B cell (primary cell): Measurements from ENCODE around the gene RFX4. TPM values are rescaled to one million over a fixed set of nuclear protein-coding genes. Genes with fewer than 3 reads are reported as not detected.

Experiments
- ATAC-seq: fragments of 200-7000 bp; cut with Tn5 transposase; one replicate; pipeline ENCODE4 v1.10.0; 2021; ENCODE audit warnings: low read depth, mild to moderate bottlenecking, moderate number of reproducible peaks, moderate library complexity
- CTCF ChIA-PET: fragments of 350-600 bp; sonication (Branson Sonifier 250); formaldehyde crosslinking; loops from one replicate; lab custom pipeline; 2021; ENCODE audit warnings: antibody characterized with exemption, inconsistent platforms; lab: Charles Lee
- POLR2A ChIA-PET: fragments of 350-600 bp; sonication (Branson Sonifier 250); formaldehyde crosslinking; loops from one replicate; lab custom pipeline; 2021; ENCODE audit warnings: antibody characterized with exemption; lab: Charles Lee
- DNase-seq: peaks from one replicate; pipeline ENCODE4 v3.0.0; 2013
- H2AFZ ChIP-seq: 2 replicates; pipeline ENCODE4 v1.6.1; 2012; ENCODE audit warnings: mild to moderate bottlenecking, low read depth, low read length; ENCODE audit not compliant: insufficient read depth, poor library complexity, severe bottlenecking
- H3K27ac ChIP-seq, 2 donors: 1 replicate in 1 of 2; 2 replicates in 1 of 2; pipeline ENCODE4 v1.5.1; 2012 to 2013; ENCODE audit warnings: low read length in 2 of 2, mild to moderate bottlenecking in 2 of 2, moderate library complexity in 1 of 2
- H3K27me3 ChIP-seq, 4 experiments: fragments of 200-600 bp in 1 of 4; sonication (generic) in 1 of 4; replicated peaks in 1 of 4; 1 replicate in 2 of 4; 2 replicates in 2 of 4; pipeline versions ENCODE4 v1.6.1 to v1.7.0; 2013 to 2016; ENCODE audit warnings: low read length in 3 of 4, mild to moderate bottlenecking in 2 of 4, mixed read lengths in 1 of 4, moderate library complexity in 1 of 4; ENCODE audit not compliant: insufficient read depth in 4 of 4, control insufficient read depth in 3 of 4; ENCODE audit errors: control extremely low read depth in 1 of 4
- H3K36me3 ChIP-seq, 2 experiments: replicated peaks in 1 of 2; 1 replicate in 1 of 2; 2 replicates in 1 of 2; pipeline versions ENCODE4 v1.6.1 to v1.7.1; 2013; ENCODE audit warnings: low read length in 1 of 2; ENCODE audit not compliant: insufficient read depth in 2 of 2, control insufficient read depth in 1 of 2; ENCODE audit errors: control extremely low read depth in 1 of 2, extremely low read depth in 1 of 2
- H3K4me1 ChIP-seq, 2 donors: fragments of 200-600 bp in 1 of 2; sonication (generic) in 1 of 2; 1 replicate in 1 of 2; 2 replicates in 1 of 2; pipeline versions ENCODE4 v1.5.1 to v1.6.1; 2013 to 2017; ENCODE audit warnings: low read length in 2 of 2; ENCODE audit not compliant: control insufficient read depth in 2 of 2, insufficient read depth in 2 of 2
- H3K4me2 ChIP-seq: replicated peaks from 2 replicates; pipeline ENCODE3; 2012; ENCODE audit warnings: mild to moderate bottlenecking, low read depth, low read length; ENCODE audit not compliant: poor library complexity, severe bottlenecking
- H3K4me3 ChIP-seq, 5 experiments: fragments of 200-600 bp in 1 of 5; sonication (generic) in 1 of 5; 1 replicate in 3 of 5; 2 replicates in 2 of 5; pipeline versions ENCODE4 v1.5.1 to v1.7.0; 2011 to 2016; ENCODE audit warnings: low read length in 4 of 5, mild to moderate bottlenecking in 4 of 5, low read depth in 2 of 5, control low read depth in 1 of 5, moderate library complexity in 1 of 5; ENCODE audit not compliant: insufficient read depth in 1 of 5; ENCODE audit errors: control extremely low read depth in 1 of 5, extremely low read depth in 1 of 5
- H3K79me2 ChIP-seq: fragments of 200-600 bp; sonication (generic); one replicate; pipeline ENCODE4 v1.6.0; 2016; ENCODE audit warnings: low read length; ENCODE audit not compliant: control insufficient read depth, insufficient read depth
- H3K9ac ChIP-seq: fragments of 200-600 bp; sonication (generic); 2 replicates; pipeline ENCODE4 v1.6.1; 2017; ENCODE audit warnings: mild to moderate bottlenecking, low read length, moderate library complexity
- H3K9me3 ChIP-seq, 3 donors: one replicate each; pipeline versions ENCODE4 v1.6.1 to v1.7.1; 2013; ENCODE audit warnings: low read length in 2 of 3; ENCODE audit not compliant: control insufficient read depth in 2 of 3, insufficient read depth in 1 of 3; ENCODE audit errors: control extremely low read depth in 1 of 3
- H4K20me1 ChIP-seq: 2 replicates; pipeline ENCODE4 v1.6.0; 2012; ENCODE audit warnings: mild to moderate bottlenecking, low read length; ENCODE audit not compliant: insufficient read depth, control insufficient read depth, poor library complexity, severe bottlenecking
- H3K27ac Mint-ChIP-seq: one replicate; pipeline ENCODE4 v1.8.0; 2021; ENCODE audit warnings: mixed read lengths
- H3K27me3 Mint-ChIP-seq: one replicate; pipeline ENCODE4 v1.8.0; 2021; ENCODE audit warnings: mixed read lengths
- H3K4me1 Mint-ChIP-seq: one replicate; pipeline ENCODE4 v1.8.0; 2021; ENCODE audit warnings: mixed read lengths
- H3K4me3 Mint-ChIP-seq: one replicate; pipeline ENCODE4 v1.8.0; 2021; ENCODE audit warnings: mixed read lengths
- H3K9me3 Mint-ChIP-seq: one replicate; pipeline ENCODE4 v1.8.0; 2022; ENCODE audit warnings: mixed read lengths; ENCODE audit not compliant: insufficient read depth
- CTCF ChIP-seq: fragments of 200-600 bp; IDR thresholded peaks from one replicate; pipeline ENCODE4 v1.8.0; 2022; ENCODE audit warnings: antibody characterized with exemption, mild to moderate bottlenecking
- EZH2 ChIP-seq: IDR thresholded peaks from 2 replicates; pipeline ENCODE4 v1.6.1; 2012; ENCODE audit warnings: borderline replicate concordance, low read depth, mild to moderate bottlenecking, moderate library complexity, low read length; ENCODE audit not compliant: insufficient read depth, poor library complexity, severe bottlenecking
- WGBS: methylation state at CpG from one replicate; pipeline ENCODE4 v1.1.5; 2013; ENCODE audit warnings: missing lambda C conversion rate; ENCODE audit not compliant: insufficient coverage; 5-methylcytosine and 5-hydroxymethylcytosine counted together
- intact Hi-C: fragments of 100-400 bp; cut with micrococcal nuclease; formaldehyde crosslinking; loops from one replicate; pipeline ENCODE4 v1.10.0; 2022
- polyA plus RNA-seq: library from polyadenylated mRNA; depleted of rRNA; stranded (reverse); fragments of >200 nt; gene quantifications from 2 replicates; pipeline ENCODE4 v1.2.3, GENCODE V29; 2012
- total RNA-seq, 2 donors: library from RNA; stranded (reverse); fragments of 120-200 nt in 1 of 2; gene quantifications; 1 replicate in 1 of 2; 2 replicates in 1 of 2; pipeline versions ENCODE4 v1.2.3 to v1.2.4, GENCODE V29; 2013 to 2022

The RFX4 gene
- total and polyA plus RNA-seq, 2 donors (not counting 1 experiment from before 2014, with no cell fraction given), result not detected

- Histone ChIP-seq H3K36me3 (no peaks in the 10 kb centered on the region), H3K4me3 (no peak overlapping the region), H3K27me3 (peaks cover 0 to 8% (median 1%) of the 10 kb centered on the region in 4 experiments), H4K20me1 (no peaks in the 10 kb centered on the region), H3K4me1 (no peaks in the 10 kb centered on the region), H2AFZ (no peak overlapping the region), H3K9ac (no peak overlapping the region), H3K79me2 (no peaks in the 10 kb centered on the region), H3K27ac (no peak overlapping the region), H3K9me3 (peaks cover 0 to 4% (median 0%) of the 10 kb centered on the region in 3 donors), H3K4me2 (no peak overlapping the region)
- no peak for ATAC-seq
- TF ChIP-seq CTCF (no peak), EZH2 (no peak)
- Mint-ChIP-seq H3K27ac (no peak overlapping the region), H3K4me3 (no peak overlapping the region), H3K4me1 (no peaks in the 10 kb centered on the region), H3K9me3 (no peaks in the 10 kb centered on the region), H3K27me3 (peaks cover 44% of the 10 kb centered on the region)
- intact Hi-C loops, result no loop called here
- CTCF ChIA-PET, result no interaction called here
- POLR2A ChIA-PET, result no interaction called here
- DNase-seq, result no peak
- WGBS, result 92% methylated on average over 6 of the region's 16 CpGs
Observed at GRCh38 chr12:106644335-106645073, 61.7 kb downstream of the RFX4 start.

- 95% methylated on average over 15 of the region's 16 CpGs for WGBS
- H3K4me3 Mint-ChIP-seq, result no peak overlapping the region
Observed at GRCh38 chr12:106645074-106645421, 62.2 kb downstream of the RFX4 start.

More at GRCh38 chr12:106645074-106645421, 62.2 kb downstream of the RFX4 start:
- H4K20me1 ChIP-seq, result no peaks in the 10 kb centered on the region
- no peak for TF ChIP-seq CTCF
- no peak for TF ChIP-seq EZH2
- no peaks in the 10 kb centered on the region for H3K4me1 ChIP-seq
- no peak overlapping the region for H3K27ac ChIP-seq
- no peak overlapping the region for H3K4me2 ChIP-seq
- no peaks in the 10 kb centered on the region for H3K9me3 Mint-ChIP-seq
- H3K36me3 ChIP-seq, result no peaks in the 10 kb centered on the region
- intact Hi-C loops, result no loop called here
- ChIA-PET CTCF (no interaction called here), POLR2A (no interaction called here)
- peaks cover 43% of the 10 kb centered on the region for H3K27me3 Mint-ChIP-seq
- no peaks in the 10 kb centered on the region for H3K79me2 ChIP-seq
- no peaks in the 10 kb centered on the region for H3K4me1 Mint-ChIP-seq
- DNase-seq (no peak), ATAC-seq (no peak)
- H3K4me3 ChIP-seq, result no peak overlapping the region
- peaks cover 0 to 8% (median under 1%) of the 10 kb centered on the region in 4 experiments for H3K27me3 ChIP-seq
- H3K9me3 ChIP-seq, result peaks cover 0 to 4% (median 0%) of the 10 kb centered on the region in 3 donors
- no peak overlapping the region for H3K9ac ChIP-seq
- H2AFZ ChIP-seq, result no peak overlapping the region
- no peak overlapping the region for H3K27ac Mint-ChIP-seq
